Psoas muscle (tissue), 8 donors: ENCODE results near the gene MISP3. TPM values are rescaled to one million over a fixed set of nuclear protein-coding genes. Genes with fewer than 3 reads are reported as not detected.

ENCODE experiments used
- ATAC-seq, 4 donors: fragments of 200-7000 bp; cut with Tn5 transposase; one replicate each; pipeline ENCODE4 v1.9.1; 2020; ENCODE audit warnings: moderate library complexity in 3 of 4, mild to moderate bottlenecking in 2 of 4
- DNase-seq, 2 donors: peaks; one replicate each; pipeline ENCODE4 v3.0.0-alpha.2; 2020
- H3K27ac ChIP-seq: fragments of 200-600 bp; one replicate; pipeline ENCODE4 v1.8.0; 2022
- H3K27me3 ChIP-seq, 3 donors: fragments of 200-600 bp in 1 of 3; one replicate each; pipeline versions ENCODE4 v1.6.1 to v1.8.0; 2013 to 2022; ENCODE audit warnings: low read length in 2 of 3, mild to moderate bottlenecking in 2 of 3, moderate library complexity in 1 of 3; ENCODE audit not compliant: insufficient read depth in 3 of 3
- H3K36me3 ChIP-seq, 2 donors: fragments of 200-600 bp in 1 of 2; one replicate each; pipeline versions ENCODE4 v1.6.1 to v1.8.0; 2013 to 2022; ENCODE audit warnings: low read depth in 1 of 2, mild to moderate bottlenecking in 1 of 2, moderate library complexity in 1 of 2; ENCODE audit not compliant: insufficient read depth in 1 of 2
- H3K4me1 ChIP-seq: fragments of 200-600 bp; one replicate; pipeline ENCODE4 v1.8.0; 2022
- H3K4me3 ChIP-seq: fragments of 200-600 bp; one replicate; pipeline ENCODE4 v1.8.0; 2022; ENCODE audit warnings: mild to moderate bottlenecking
- H3K9me3 ChIP-seq: fragments of 200-600 bp; one replicate; pipeline ENCODE4 v1.8.0; 2022
- CTCF ChIP-seq: fragments of 200-600 bp; IDR thresholded peaks from one replicate; pipeline ENCODE4 v1.8.0; 2022; ENCODE audit warnings: antibody characterized with exemption
- WGBS, 3 donors: extraction: QIAGEN DNeasy Blood & Tissue Kit; methylation state at CpG; one replicate each; pipeline versions ENCODE4 v1.1.6 to v1.1.7; 2013; 5-methylcytosine and 5-hydroxymethylcytosine counted together
- intact Hi-C, 2 donors: fragments of 100-400 bp; cut with DNase I; formaldehyde crosslinking; loops; one replicate each; pipeline versions ENCODE4 v1.11.0 to v1.14.2; 2022
- polyA plus RNA-seq, 3 donors: library from polyadenylated mRNA; stranded (reverse); fragments of 200-250 nt; gene quantifications; one replicate each; pipeline ENCODE4 v1.2.3, GENCODE V29; 2013
- total RNA-seq, 4 donors: library from RNA; stranded (reverse); fragmentation: NEBNext Ultra II Directional in 2 of 4; extraction: Animal tissue kit (Norgen Biotek cat#: 25700) in 2 of 4; gene quantifications; one replicate each; pipeline versions ENCODE4 v1.2.1 to v1.2.4, GENCODE V29; 2021 to 2023
- donor health status: healthy with polysubstance abuse.
- donor health status: DM: no; HTN: no; CAD: no; lungs with moderate emphysema.
- donor health status: Bipolar disorder and iron deficiency.
- donor health status: healthy.
- donor health status: DM: yes; HTN: yes; CAD: no.
- donor health status: DM: no; HTN: no; CAD: no.
- donor health status: DM: no; HTN: no; CAD: no.
- donor health status: DM: yes; HTN: yes; CAD: no.

The MISP3 gene
- total and polyA plus RNA-seq, 7 donors: 1.8 to 15.4 (median 2.8) TPM

- 81 to 84% (median 83%) methylated on average over 9 to 11 of the region's 11 CpGs for WGBS, 3 donors
- H3K4me3 ChIP-seq: no peak overlapping the region
- no peaks in the 10 kb centered on the region for H3K36me3 ChIP-seq
- no peaks in the 10 kb centered on the region for H3K9me3 ChIP-seq
- intact Hi-C loops: no loop called here
- peaks cover 0 to 17% (median 13%) of the 10 kb centered on the region in 3 donors for H3K27me3 ChIP-seq
- no peak for DNase-seq
- no peak for TF ChIP-seq CTCF
- ATAC-seq: no peak
- H3K4me1 ChIP-seq: no peaks in the 10 kb centered on the region
- H3K27ac ChIP-seq: no peak overlapping the region
These were observed 19.1 kb upstream of the MISP3 start for GRCh38 chr19:14053500-14053899.

- no peak for DNase-seq
- intact Hi-C loops: no loop called here
These were observed 18.5 kb upstream of the MISP3 start for GRCh38 chr19:14054099-14054498.

GRCh38 chr19:14054721-14055120 lies 17.9 kb upstream of the MISP3 start:
- H3K9me3 ChIP-seq: no peaks in the 10 kb centered on the region
- no peaks in the 10 kb centered on the region for H3K4me1 ChIP-seq
- H3K27ac ChIP-seq: no peak overlapping the region
- no peak for TF ChIP-seq CTCF
- intact Hi-C loops: no loop called here
- WGBS, 3 donors: 59 to 70% (median 59%) methylated on average over 11 of the region's 11 CpGs
- DNase-seq: no peak
- ATAC-seq: no peak
- no peak overlapping the region for H3K4me3 ChIP-seq
- H3K36me3 ChIP-seq: no peaks in the 10 kb centered on the region
- H3K27me3 ChIP-seq: peaks cover 0 to 29% (median 16%) of the 10 kb centered on the region in 3 donors

More at GRCh38 chr19:14054099-14054498, 18.5 kb upstream of the MISP3 start:
- H3K4me1 ChIP-seq: no peaks in the 10 kb centered on the region
- no peak for ATAC-seq
- TF ChIP-seq CTCF: no peak
- no peak overlapping the region for H3K27ac ChIP-seq
- H3K4me3 ChIP-seq: no peak overlapping the region
- H3K36me3 ChIP-seq: no peaks in the 10 kb centered on the region
- 75 to 83% (median 78%) methylated on average over 6 of the region's 6 CpGs for WGBS, 3 donors
- no peaks in the 10 kb centered on the region for H3K9me3 ChIP-seq
- peaks cover 0 to 23% (median 15%) of the 10 kb centered on the region in 3 donors for H3K27me3 ChIP-seq

- DNase-seq: no peak
- WGBS, 3 donors: 80 to 94% (median 91%) methylated on average over 3 of the region's 3 CpGs
- no peak for TF ChIP-seq CTCF
These were observed 17.2 kb upstream of the MISP3 start for GRCh38 chr19:14055396-14055795.

GRCh38 chr19:14056069-14056666 lies 16.4 kb upstream of the MISP3 start:
- TF ChIP-seq CTCF: no peak
- intact Hi-C loops: no loop called here
- 87 to 91% (median 90%) methylated on average over 10 of the region's 10 CpGs for WGBS, 3 donors

More at GRCh38 chr19:14055396-14055795, 17.2 kb upstream of the MISP3 start:
- no peaks in the 10 kb centered on the region for H3K9me3 ChIP-seq
- H3K36me3 ChIP-seq: no peaks in the 10 kb centered on the region
- intact Hi-C loops: no loop called here
- no peaks in the 10 kb centered on the region for H3K4me1 ChIP-seq
- no peak for ATAC-seq
- H3K27me3 ChIP-seq: peaks cover 0 to 36% (median 16%) of the 10 kb centered on the region in 3 donors
- no peak overlapping the region for H3K4me3 ChIP-seq
- H3K27ac ChIP-seq: no peak overlapping the region

More at GRCh38 chr19:14056069-14056666, 16.4 kb upstream of the MISP3 start:
- H3K4me3 ChIP-seq: no peak overlapping the region
- H3K9me3 ChIP-seq: no peaks in the 10 kb centered on the region
- H3K27ac ChIP-seq: no peak overlapping the region
- H3K36me3 ChIP-seq: no peaks in the 10 kb centered on the region
- DNase-seq: no peak
- ATAC-seq: no peak
- H3K27me3 ChIP-seq: peaks cover 0 to 40% (median 16%) of the 10 kb centered on the region in 3 donors
- H3K4me1 ChIP-seq: no peaks in the 10 kb centered on the region
